Endothelial cell of umbilical vein (primary cell): ENCODE data around the gene HPS3. TPM values are rescaled to one million over a fixed set of nuclear protein-coding genes. Genes with fewer than 3 reads are reported as not detected.

Experiments
- BruUV-seq: library from RNA; stranded (reverse); fragments of 400-500 nt; replicated peaks from 2 replicates; lab custom pipeline; 2021; lab: Mats Ljungman, UMichigan
- CTCF ChIA-PET: fragments of 300-600, 350-600 bp; sonication (Branson Sonifier 250); formaldehyde crosslinking; loops from one replicate; lab custom pipeline; 2021; ENCODE audit warnings: antibody characterized with exemption, inconsistent platforms; lab: Charles Lee
- POLR2A ChIA-PET: fragments of 300-600, 350-600 bp; sonication (Branson Sonifier 250); formaldehyde crosslinking; loops from one replicate; lab custom pipeline; 2021; ENCODE audit warnings: antibody characterized with exemption, inconsistent platforms; lab: Charles Lee
- DNase-seq: peaks from one replicate; pipeline ENCODE4 v3.0.0-alpha.2; 2011; ENCODE audit warnings: low read depth, low spot score
- FAIRE-seq: peaks from 2 replicates; lab custom pipeline; 2011; peaks lifted over from hg19 to GRCh38; lab: Jason Lieb, UNC
- H2AFZ ChIP-seq: 2 replicates; pipeline ENCODE4 v1.6.0; 2012; ENCODE audit warnings: low read depth, low read length, control low read depth, inconsistent platforms
- H3K27ac ChIP-seq: 2 replicates; pipeline ENCODE4 v1.5.1; 2011; ENCODE audit warnings: low read depth, mild to moderate bottlenecking, control low read depth, low read length, moderate library complexity; ENCODE audit not compliant: insufficient read depth
- H3K27me3 ChIP-seq, 2 experiments: 2 replicates each; pipeline versions ENCODE4 v1.6.0 to v1.6.1; 2011; ENCODE audit warnings: low read length in 2 of 2, mixed read lengths in 1 of 2; ENCODE audit not compliant: control insufficient read depth in 2 of 2, insufficient read depth in 2 of 2
- H3K36me3 ChIP-seq, 2 experiments: 2 replicates in 1 of 2; 3 replicates in 1 of 2; pipeline ENCODE4 v1.5.1; 2011; ENCODE audit warnings: low read length in 2 of 2, mild to moderate bottlenecking in 1 of 2, moderate library complexity in 1 of 2; ENCODE audit not compliant: control insufficient read depth in 2 of 2, insufficient read depth in 2 of 2; ENCODE audit errors: extremely low read depth in 1 of 2
- H3K4me1 ChIP-seq: 3 replicates; pipeline ENCODE4 v1.5.1; 2011; ENCODE audit warnings: mild to moderate bottlenecking, low read length; ENCODE audit not compliant: control insufficient read depth, insufficient read depth; ENCODE audit errors: extremely low read depth
- H3K4me2 ChIP-seq: 2 replicates; pipeline ENCODE4 v1.6.1; 2011; ENCODE audit warnings: low read length, control low read depth, mixed read lengths; ENCODE audit not compliant: insufficient read depth
- H3K4me3 ChIP-seq, 3 experiments: fragments of 200-600 bp in 1 of 3; sonication (generic), shearing (Covaris generic) in 1 of 3; replicated peaks in 1 of 3; 2 replicates each; pipeline ENCODE4 v1.5.1; 2011 to 2016; ENCODE audit warnings: control low read depth in 3 of 3, low read length in 3 of 3, mild to moderate bottlenecking in 2 of 3, inconsistent platforms in 1 of 3, low read depth in 1 of 3, moderate library complexity in 1 of 3; ENCODE audit not compliant: insufficient read depth in 1 of 3
- H3K79me2 ChIP-seq: 2 replicates; pipeline ENCODE4 v1.6.0; 2012; ENCODE audit warnings: low read length, inconsistent platforms; ENCODE audit not compliant: control insufficient read depth, insufficient read depth
- H3K9ac ChIP-seq: replicated peaks from 2 replicates; pipeline ENCODE3; 2011; ENCODE audit warnings: low read length, control low read depth; ENCODE audit not compliant: insufficient read depth; ENCODE audit errors: extremely low read depth
- H3K9me1 ChIP-seq: replicated peaks from 3 replicates; pipeline ENCODE4 v1.6.0; 2011; ENCODE audit warnings: mild to moderate bottlenecking, low read length; ENCODE audit not compliant: control insufficient read depth, insufficient read depth; ENCODE audit errors: extremely low read depth
- H3K9me3 ChIP-seq: replicated peaks from 2 replicates; pipeline ENCODE4 v1.5.1; 2012; ENCODE audit warnings: low read length, inconsistent platforms; ENCODE audit not compliant: control insufficient read depth, insufficient read depth
- H4K20me1 ChIP-seq: replicated peaks from 2 replicates; pipeline ENCODE3; 2011; ENCODE audit warnings: mild to moderate bottlenecking, low read length; ENCODE audit not compliant: control insufficient read depth, insufficient read depth; ENCODE audit errors: extremely low read depth
- EZH2 ChIP-seq: IDR thresholded peaks from 2 replicates; pipeline ENCODE4 v1.6.1; 2012; ENCODE audit warnings: borderline replicate concordance, low read depth, mild to moderate bottlenecking, moderate library complexity, low read length, inconsistent platforms; ENCODE audit not compliant: severe bottlenecking
- FOS ChIP-seq: IDR thresholded peaks from 2 replicates; pipeline ENCODE4 v1.6.1; 2011; ENCODE audit warnings: mild to moderate bottlenecking, low read length, moderate library complexity, borderline replicate concordance; ENCODE audit not compliant: insufficient read depth
- GATA2 ChIP-seq: IDR thresholded peaks from 2 replicates; pipeline ENCODE4 v1.7.0; 2011; ENCODE audit warnings: low read depth, mild to moderate bottlenecking, moderate library complexity, mixed read lengths, low read length; ENCODE audit not compliant: insufficient read length, insufficient read depth
- JUN ChIP-seq: IDR thresholded peaks from 2 replicates; pipeline ENCODE4 v1.6.1; 2011; ENCODE audit warnings: borderline replicate concordance, low read depth; ENCODE audit not compliant: insufficient read length, insufficient read depth
- MYC ChIP-seq: IDR thresholded peaks from one replicate; pipeline ENCODE4 v1.6.1; 2011; ENCODE audit warnings: mild to moderate bottlenecking, low read depth, low read length
- POLR2A ChIP-seq: IDR thresholded peaks from 2 replicates; pipeline ENCODE4 v1.6.1; 2012; ENCODE audit warnings: low read depth, mild to moderate bottlenecking, control low read depth, low read length
- POLR2AphosphoS5 ChIP-seq: IDR thresholded peaks from 2 replicates; pipeline ENCODE4 v1.6.1; 2012; ENCODE audit warnings: low read depth, mild to moderate bottlenecking, control low read depth, low read length, moderate library complexity; ENCODE audit not compliant: insufficient read depth
- dilution Hi-C: fragments of 300-500 bp; cut with MboI; formaldehyde crosslinking; loops from one replicate; pipeline ENCODE4 v1.15.0; 2019; ENCODE audit warnings: low sequenced_read_pairs; ENCODE audit not compliant: extremely low pct_ligation_motif_present
- intact Hi-C: fragments of 100-400 bp; cut with micrococcal nuclease; formaldehyde crosslinking; loops from one replicate; pipeline ENCODE4 v1.10.0; 2022
- polyA plus RNA-seq, 4 experiments: library from polyadenylated mRNA; depleted of rRNA in 3 of 4; stranded (reverse) in 3 of 4; unstranded in 1 of 4; fragments of >200 nt; gene quantifications; 2 replicates each; pipeline versions ENCODE4 v1.2.1 to v1.2.3, GENCODE V29; 2011 to 2012; ENCODE audit warnings: missing spikeins in 1 of 4
- total RNA-seq: library from RNA; stranded (reverse); gene quantifications from 2 replicates; pipeline ENCODE4 v1.2.3, GENCODE V29; 2021
- TF ChIP-seq, protein P1 (sequence below): IDR thresholded peaks from 2 replicates; pipeline ENCODE4 v1.6.1; 2011; ENCODE audit not compliant: insufficient read depth, insufficient read length
- TF ChIP-seq, protein P2 (sequence below), 2 donors: IDR thresholded peaks; 1 replicate in 1 of 2; 2 replicates in 1 of 2; pipeline ENCODE4 v1.5.1; 2011; ENCODE audit warnings: low read length in 2 of 2, mild to moderate bottlenecking in 2 of 2, moderate library complexity in 2 of 2, control low read depth in 1 of 2, inconsistent platforms in 1 of 2, low read depth in 1 of 2; ENCODE audit not compliant: insufficient read depth in 1 of 2; ENCODE audit errors: extremely low read depth in 1 of 2

Gene HPS3
- total and polyA plus RNA-seq, 2 donors (not counting 3 experiments of a cell fraction or from before 2014, with no cell fraction given): 8.8 to 16.1 TPM

DNA sequence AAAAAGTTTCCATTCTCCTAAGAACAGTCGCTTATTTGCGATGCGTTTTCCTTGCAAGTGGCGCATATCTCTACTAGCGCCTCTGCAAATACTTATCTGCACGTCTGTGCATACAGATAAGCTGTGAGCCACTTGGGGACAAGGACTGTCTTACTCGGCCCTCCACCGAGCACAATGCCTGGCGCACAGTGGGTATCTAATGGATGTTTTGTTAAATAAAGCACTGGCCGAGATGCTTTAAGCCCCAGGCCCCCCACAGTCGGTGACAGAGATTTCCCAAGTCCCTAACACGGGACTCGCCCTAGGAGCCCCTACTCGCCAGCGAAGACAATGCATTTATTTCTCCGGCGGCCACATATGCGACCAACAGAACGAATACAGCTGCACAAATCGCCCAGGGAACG is 43.6 kb upstream of the HPS3 start:
- H3K4me1 ChIP-seq: peaks cover 5% of the 10 kb centered on the region
- peak overlapping the region; percentile 68 to 81 (median 73) for H3K4me3 ChIP-seq
- peak overlapping the region; percentile 85 for H3K4me2 ChIP-seq
- H3K9me3 ChIP-seq: no peaks in the 10 kb centered on the region
- no peaks in the 10 kb centered on the region for H3K9me1 ChIP-seq
- H3K79me2 ChIP-seq: peaks cover 16% of the 10 kb centered on the region
- TF ChIP-seq MYC: no peak
- TF ChIP-seq GATA2: peak; percentile 9
- FAIRE-seq (peak; percentile 72), DNase-seq (peak; percentile 74)
- dilution Hi-C loops: no loop called here
- ChIA-PET POLR2A (no interaction called here), CTCF (interaction anchor here (1.3 to 2.1 kb wide), 2 partner anchors 9 to 131 kb away, joined by 5 to 12 read pairs; no protein-coding TSS in a partner anchor)
- H3K27me3 ChIP-seq: no peaks in the 10 kb centered on the region
- H3K9ac ChIP-seq: peak overlapping the region; percentile 58
- no peaks in the 10 kb centered on the region for H3K36me3 ChIP-seq
- no peaks in the 10 kb centered on the region for H4K20me1 ChIP-seq
- intact Hi-C loops: loop anchor here (1.0 to 10.0 kb wide), 3 partner anchors 44 to 131 kb away; partner anchors contain the start of gene GYG1
- H2AFZ ChIP-seq: peak overlapping the region; percentile 92
- peak overlapping the region; percentile 47 for H3K27ac ChIP-seq
- BruUV-seq: TSS peak; percentile 41

DNA sequence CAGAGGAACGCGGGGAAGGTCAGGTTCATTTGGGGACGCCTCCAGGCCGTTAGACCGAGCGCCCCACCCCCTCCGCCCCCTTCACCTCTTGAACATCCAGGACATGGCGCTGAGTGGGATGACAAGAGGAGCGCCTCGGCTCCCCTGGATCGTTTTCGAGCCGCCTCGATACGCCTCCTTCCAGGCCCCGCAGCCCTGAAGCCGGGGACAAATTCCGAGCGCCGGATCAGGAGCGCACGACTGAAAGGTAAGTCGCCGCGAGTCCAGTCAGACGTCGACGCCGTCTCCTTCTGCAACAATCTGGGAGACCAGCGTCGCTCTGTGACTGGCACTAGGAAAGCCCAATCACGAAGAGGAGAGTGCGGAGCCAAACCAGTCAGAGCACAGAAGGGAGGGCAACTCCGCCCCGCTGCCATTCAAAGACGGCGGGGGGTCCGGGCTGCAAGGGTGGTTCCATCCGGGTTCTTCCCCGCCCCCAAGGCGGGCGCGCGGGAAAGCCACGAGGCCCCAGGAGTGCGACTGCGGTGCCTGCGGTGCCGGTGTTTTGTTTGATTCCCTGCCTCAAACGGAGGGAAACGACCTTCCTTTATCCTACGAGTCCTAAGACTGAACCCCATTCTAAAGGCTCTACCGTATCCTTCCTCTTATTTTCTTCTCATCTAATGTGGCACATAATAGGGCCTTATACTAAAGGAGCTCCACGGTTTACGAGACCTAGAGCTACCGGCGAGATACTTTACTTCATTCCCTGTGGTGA is 43.0 kb upstream of the HPS3 start, which contains the start of gene HLTF:
Gene HLTF, minus strand, starts transcription at position 302 of the 757 bp plus-strand sequence. Its CDS starts 197 bp downstream, at position 105.
- peak; percentile 98 for DNase-seq
- Histone ChIP-seq H3K79me2 (peaks cover 16% of the 10 kb centered on the region), H3K9ac (peak within 1 kb of the TSS; percentile 58), H3K9me1 (no peaks in the 10 kb centered on the region), H3K4me1 (peaks cover 4% of the 10 kb centered on the region), H3K4me3 (peak within 1 kb of the TSS; percentile 68 to 81 (median 73)), H3K27me3 (no peaks in the 10 kb centered on the region), H2AFZ (peak within 1 kb of the TSS; percentile 92), H3K27ac (peak within 1 kb of the TSS; percentile 47), H3K9me3 (no peaks in the 10 kb centered on the region), H3K4me2 (peak within 1 kb of the TSS; percentile 85), H3K36me3 (no peaks in the 10 kb centered on the region), H4K20me1 (no peaks in the 10 kb centered on the region)
- FAIRE-seq: peak; percentile 92
- ChIA-PET CTCF (interaction anchor here (1.3 to 2.1 kb wide), 2 partner anchors 9 to 131 kb away, joined by 5 to 12 read pairs; no protein-coding TSS in a partner anchor), POLR2A (no interaction called here)
- TF ChIP-seq MYC (no peak), POLR2A (peak; percentile 64), FOS (no peak), GATA2 (no peak), JUN (no peak), POLR2AphosphoS5 (peak; percentile 60), EZH2 (no peak)
- TF ChIP-seq, protein P1, sequence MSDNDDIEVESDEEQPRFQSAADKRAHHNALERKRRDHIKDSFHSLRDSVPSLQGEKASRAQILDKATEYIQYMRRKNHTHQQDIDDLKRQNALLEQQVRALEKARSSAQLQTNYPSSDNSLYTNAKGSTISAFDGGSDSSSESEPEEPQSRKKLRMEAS: peak; percentile 92
- TF ChIP-seq, protein P2, sequence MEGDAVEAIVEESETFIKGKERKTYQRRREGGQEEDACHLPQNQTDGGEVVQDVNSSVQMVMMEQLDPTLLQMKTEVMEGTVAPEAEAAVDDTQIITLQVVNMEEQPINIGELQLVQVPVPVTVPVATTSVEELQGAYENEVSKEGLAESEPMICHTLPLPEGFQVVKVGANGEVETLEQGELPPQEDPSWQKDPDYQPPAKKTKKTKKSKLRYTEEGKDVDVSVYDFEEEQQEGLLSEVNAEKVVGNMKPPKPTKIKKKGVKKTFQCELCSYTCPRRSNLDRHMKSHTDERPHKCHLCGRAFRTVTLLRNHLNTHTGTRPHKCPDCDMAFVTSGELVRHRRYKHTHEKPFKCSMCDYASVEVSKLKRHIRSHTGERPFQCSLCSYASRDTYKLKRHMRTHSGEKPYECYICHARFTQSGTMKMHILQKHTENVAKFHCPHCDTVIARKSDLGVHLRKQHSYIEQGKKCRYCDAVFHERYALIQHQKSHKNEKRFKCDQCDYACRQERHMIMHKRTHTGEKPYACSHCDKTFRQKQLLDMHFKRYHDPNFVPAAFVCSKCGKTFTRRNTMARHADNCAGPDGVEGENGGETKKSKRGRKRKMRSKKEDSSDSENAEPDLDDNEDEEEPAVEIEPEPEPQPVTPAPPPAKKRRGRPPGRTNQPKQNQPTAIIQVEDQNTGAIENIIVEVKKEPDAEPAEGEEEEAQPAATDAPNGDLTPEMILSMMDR (IDR thresholded peaks at IDR 0.05; ENCODE audit: extremely low read depth in 1 of 2, insufficient read depth in 1 of 2, low read depth in 1 of 2, low read length in 2 of 2): no peak
- BruUV-seq: no TSS peak
- dilution Hi-C loops: no loop called here
- intact Hi-C loops: loop anchor here (1.0 to 10.0 kb wide), 3 partner anchors 44 to 132 kb away; partner anchors contain the start of gene GYG1
